H1 (cell line): ENCODE measurements around the gene ZFP3. TPM values are rescaled to one million over a fixed set of nuclear protein-coding genes. Genes with fewer than 3 reads are reported as not detected.
"Not testable (repeated sequence)": the region's sequence is repeated elsewhere in the genome, so short reads cannot be mapped to it uniquely, and the experiment has no call there.

ENCODE experiments used
- CTCF ChIA-PET: fragments of 300-600 bp; sonication (Branson Sonifier 250); formaldehyde crosslinking; loops from one replicate; lab custom pipeline; 2021; ENCODE audit not compliant: partially characterized antibody; lab: Charles Lee
- POLR2A ChIA-PET: fragments of 300-600 bp; sonication (Branson Sonifier 250); formaldehyde crosslinking; loops from one replicate; lab custom pipeline; 2021; ENCODE audit warnings: inconsistent platforms; ENCODE audit not compliant: partially characterized antibody; lab: Charles Lee
- DNase-seq, 2 experiments: peaks; one replicate each; pipeline versions ENCODE4 v3.0.0 to v3.0.0-alpha.2; 2010 to 2022; ENCODE audit warnings: low spot score in 2 of 2, low read depth in 1 of 2, mixed read lengths in 1 of 2
- FAIRE-seq: peaks from 2 replicates; lab custom pipeline; 2011; peaks lifted over from hg19 to GRCh38; lab: Jason Lieb, UNC
- H2AFZ ChIP-seq: 2 replicates; pipeline ENCODE4 v1.8.1; 2012; ENCODE audit warnings: low read length, inconsistent platforms
- H2AK5ac ChIP-seq: 2 replicates; pipeline ENCODE4 v1.6.1; 2013; ENCODE audit warnings: low read depth, low read length
- H2BK120ac ChIP-seq: replicated peaks from 2 replicates; pipeline ENCODE3; 2013; ENCODE audit warnings: low read depth, low read length, inconsistent platforms
- H2BK12ac ChIP-seq: 2 replicates; pipeline ENCODE4 v1.6.1; 2013; ENCODE audit warnings: low read depth, low read length
- H2BK15ac ChIP-seq: 2 replicates; pipeline ENCODE4 v1.6.1; 2013; ENCODE audit warnings: low read length
- H2BK20ac ChIP-seq: 2 replicates; pipeline ENCODE4 v1.6.1; 2013; ENCODE audit warnings: low read length
- H2BK5ac ChIP-seq: 2 replicates; pipeline ENCODE4 v1.6.1; 2013; ENCODE audit warnings: low read depth, low read length
- H3K14ac ChIP-seq: 2 replicates; pipeline ENCODE4 v1.6.1; 2013; ENCODE audit warnings: inconsistent platforms; ENCODE audit not compliant: insufficient read length
- H3K18ac ChIP-seq: 2 replicates; pipeline ENCODE4 v1.6.1; 2013; ENCODE audit warnings: low read length; ENCODE audit errors: extremely low read depth
- H3K23ac ChIP-seq: 2 replicates; pipeline ENCODE4 v1.6.1; 2013; ENCODE audit warnings: inconsistent platforms; ENCODE audit not compliant: insufficient read length
- H3K23me2 ChIP-seq: 2 replicates; pipeline ENCODE4 v1.6.1; 2013; ENCODE audit warnings: low read depth, low read length
- H3K27ac ChIP-seq: 2 replicates; pipeline ENCODE4 v1.6.1; 2011; ENCODE audit warnings: low read depth, low read length, inconsistent platforms
- H3K27me3 ChIP-seq, 4 experiments: replicated peaks in 1 of 4; 1 replicate in 1 of 4; 2 replicates in 3 of 4; pipeline versions ENCODE4 v1.6.1 to v1.8.1; 2011 to 2013; ENCODE audit warnings: low read length in 3 of 4, mild to moderate bottlenecking in 3 of 4, inconsistent platforms in 2 of 4, mixed read lengths in 2 of 4, moderate library complexity in 1 of 4; ENCODE audit not compliant: control insufficient read depth in 3 of 4, insufficient read depth in 3 of 4; ENCODE audit errors: extremely low read depth in 1 of 4
- H3K36me3 ChIP-seq, 4 experiments: 2 replicates each; pipeline versions ENCODE4 v1.6.1 to v1.8.1; 2011 to 2013; ENCODE audit warnings: mild to moderate bottlenecking in 4 of 4, low read length in 3 of 4, moderate library complexity in 2 of 4, control low read depth in 1 of 4, inconsistent platforms in 1 of 4; ENCODE audit not compliant: insufficient read depth in 4 of 4, control insufficient read depth in 2 of 4
- H3K4ac ChIP-seq: replicated peaks from 2 replicates; pipeline ENCODE3; 2013; ENCODE audit warnings: low read length, low read depth, mixed read lengths, inconsistent platforms; ENCODE audit not compliant: insufficient read length
- H3K4me1 ChIP-seq, 4 experiments: replicated peaks in 1 of 4; 1 replicate in 1 of 4; 2 replicates in 3 of 4; pipeline versions ENCODE4 v1.6.1 to v1.8.1; 2011 to 2013; ENCODE audit warnings: low read length in 3 of 4, inconsistent platforms in 2 of 4, mixed read lengths in 1 of 4; ENCODE audit not compliant: insufficient read depth in 4 of 4, control insufficient read depth in 3 of 4
- H3K4me2 ChIP-seq, 2 experiments: 2 replicates each; pipeline versions ENCODE4 v1.6.1 to v1.8.1; 2011 to 2013; ENCODE audit warnings: low read depth in 2 of 2, low read length in 2 of 2, control low read depth in 1 of 2, inconsistent platforms in 1 of 2, mild to moderate bottlenecking in 1 of 2; ENCODE audit not compliant: insufficient read depth in 1 of 2
- H3K4me3 ChIP-seq, 4 experiments: fragments of 200-600, 300-600 bp in 1 of 4; sonication (generic), shearing (Covaris generic), sonication (Bioruptor Twin) in 1 of 4; 2 replicates each; pipeline versions ENCODE4 v1.5.1 to v1.8.1; 2011 to 2016; ENCODE audit warnings: low read length in 4 of 4, low read depth in 3 of 4, control low read depth in 2 of 4, inconsistent platforms in 2 of 4, mild to moderate bottlenecking in 2 of 4, mixed read lengths in 1 of 4, moderate library complexity in 1 of 4; ENCODE audit not compliant: insufficient read depth in 2 of 4; ENCODE audit errors: extremely low read depth in 1 of 4
- H3K56ac ChIP-seq: replicated peaks from 2 replicates; pipeline ENCODE3; 2013; ENCODE audit warnings: low read depth, mild to moderate bottlenecking, mixed read lengths, low read length, inconsistent platforms; ENCODE audit not compliant: insufficient read length
- H3K79me1 ChIP-seq: 2 replicates; pipeline ENCODE4 v1.6.1; 2013; ENCODE audit warnings: low read depth, low read length, control low read depth
- H3K79me2 ChIP-seq, 2 experiments: 2 replicates each; pipeline versions ENCODE4 v1.6.1 to v1.8.1; 2012 to 2013; ENCODE audit warnings: low read length in 2 of 2, mild to moderate bottlenecking in 2 of 2, inconsistent platforms in 1 of 2; ENCODE audit not compliant: insufficient read depth in 2 of 2, control insufficient read depth in 1 of 2
- H3K9ac ChIP-seq, 4 experiments: replicated peaks in 1 of 4; 1 replicate in 1 of 4; 2 replicates in 3 of 4; pipeline versions ENCODE4 v1.6.1 to v1.8.1; 2011 to 2013; ENCODE audit warnings: low read depth in 3 of 4, low read length in 3 of 4, control low read depth in 2 of 4, mild to moderate bottlenecking in 2 of 4, moderate library complexity in 2 of 4, inconsistent platforms in 1 of 4; ENCODE audit errors: extremely low read depth in 1 of 4
- H3K9me3 ChIP-seq, 2 experiments: 2 replicates each; pipeline versions ENCODE4 v1.6.1 to v1.8.1; 2012 to 2013; ENCODE audit warnings: mild to moderate bottlenecking in 2 of 2, moderate library complexity in 2 of 2, control low read depth in 1 of 2, inconsistent platforms in 1 of 2, low read depth in 1 of 2, low read length in 1 of 2, mixed read lengths in 1 of 2; ENCODE audit not compliant: insufficient read depth in 2 of 2
- H4K20me1 ChIP-seq, 2 experiments: replicated peaks in 1 of 2; 2 replicates each; pipeline versions ENCODE3 to v1.8.1; 2011 to 2013; ENCODE audit warnings: inconsistent platforms in 2 of 2, low read length in 2 of 2, mild to moderate bottlenecking in 1 of 2; ENCODE audit not compliant: insufficient read depth in 2 of 2, control insufficient read depth in 1 of 2
- H4K5ac ChIP-seq: 2 replicates; pipeline ENCODE4 v1.6.1; 2013; ENCODE audit warnings: low read length, low read depth, mixed read lengths, inconsistent platforms; ENCODE audit not compliant: insufficient read length
- H4K8ac ChIP-seq: 2 replicates; pipeline ENCODE4 v1.8.0; 2013; ENCODE audit warnings: mild to moderate bottlenecking, moderate library complexity, low read length, inconsistent platforms; ENCODE audit not compliant: insufficient read depth; ENCODE audit errors: extremely low read depth
- H4K91ac ChIP-seq: replicated peaks from 2 replicates; pipeline ENCODE3; 2013; ENCODE audit warnings: low read length, mixed read lengths, inconsistent platforms; ENCODE audit not compliant: insufficient read length
- WGBS, 2 experiments: shearing (Covaris generic) in 1 of 2; methylation state at CpG; one replicate each; pipeline versions ENCODE4 v1.1.6 to v1.1.7; 2013 to 2015; ENCODE audit warnings: low lambda C conversion rate in 2 of 2, mixed read lengths in 2 of 2, inconsistent platforms in 1 of 2, low coverage in 1 of 2, missing lambda C conversion rate in 1 of 2; ENCODE audit not compliant: insufficient replicate concordance in 2 of 2, insufficient coverage in 1 of 2, insufficient read length in 1 of 2; ENCODE audit errors: extremely low coverage in 1 of 2, missing lambda C conversion rate in 1 of 2; 5-methylcytosine and 5-hydroxymethylcytosine counted together
- polyA plus RNA-seq, 7 experiments: library from polyadenylated mRNA; depleted of rRNA in 3 of 7; stranded (reverse) in 5 of 7; unstranded in 2 of 7; fragments of >200 nt in 5 of 7; fragments of 200-250 nt in 2 of 7; gene quantifications; 1 replicate in 5 of 7; 2 replicates in 1 of 7; 4 replicates in 1 of 7; pipeline versions ENCODE4 v1.2.1 to v1.2.3, GENCODE V29; 2011 to 2013; ENCODE audit warnings: missing spikeins in 2 of 7, mixed read lengths in 2 of 7
- small RNA-seq: library from polyadenylated mRNA; stranded (forward); fragments of <200 nt; extraction: miRNeasy Mini kit (QIAGEN cat#:217004); gene quantifications from one replicate; pipeline ENCODE3, GENCODE V24; 2013; ENCODE audit not compliant: insufficient read depth
- total RNA-seq: library from RNA; stranded (reverse); fragmentation: NEBNext Ultra II Directional; extraction: Animal tissue kit (Norgen Biotek cat#: 25700); gene quantifications from 2 replicates; pipeline ENCODE4 v1.2.1, GENCODE V29; 2021

The ZFP3 gene
- total and polyA plus RNA-seq, 2 of the 8 experiments (the other 6 are each of a cell fraction or from before 2014, with no cell fraction given) = 0.15 to 0.44 TPM

- H3K36me3 ChIP-seq, H3K23me2 ChIP-seq, H3K4me2 ChIP-seq, DNase-seq, H3K79me2 ChIP-seq, H3K79me1 ChIP-seq, H3K9me3 ChIP-seq, H2BK20ac ChIP-seq, H3K23ac ChIP-seq, H2BK5ac ChIP-seq, H4K91ac ChIP-seq, H3K14ac ChIP-seq, H3K27me3 ChIP-seq, H2AK5ac ChIP-seq, H4K20me1 ChIP-seq, H4K8ac ChIP-seq, H3K56ac ChIP-seq, H2AFZ ChIP-seq, H3K18ac ChIP-seq, H3K4me3 ChIP-seq, H3K4me1 ChIP-seq, FAIRE-seq, H4K5ac ChIP-seq, H3K9ac ChIP-seq, H3K4ac ChIP-seq, H2BK15ac ChIP-seq, POLR2A ChIA-PET, H2BK12ac ChIP-seq, H3K27ac ChIP-seq, CTCF ChIA-PET, H2BK120ac ChIP-seq: not testable (repeated sequence)
- 57% methylated on average over 3 of the region's 18 CpGs; no CpG with 5 or more reads in 1 of the 2 experiments for WGBS, 2 experiments
Measured at GRCh38 chr17:5142877-5143276, 64.6 kb downstream of the ZFP3 start.

Small RNA genes within 50 kb of the gene (small RNA-seq; reads per million reads assigned to genes)
- gene AC012146.4 = not detected

Other genes with a start within 250 kb of the ZFP3 start
- 74.4 and 77.7 TPM in 2 replicates for gene MINK1, start 245.1 kb upstream of the ZFP3 start, total RNA-seq
- 26.9 and 44.8 TPM in 2 replicates for gene MINK1, start 245.1 kb upstream of the ZFP3 start, polyA plus RNA-seq (2011; rRNA removed)
- 0.38 and 0.39 TPM in 2 replicates for gene C17orf107, start 178.9 kb upstream of the ZFP3 start, total RNA-seq
- gene C17orf107, start 178.9 kb upstream of the ZFP3 start, polyA plus RNA-seq (2011; rRNA removed) = 0.45 and 0.67 TPM in 2 replicates
- 0.15 and 0.40 TPM in 2 replicates for gene CHRNE, start 175.4 kb upstream of the ZFP3 start, total RNA-seq
- 0.33 and 0.63 TPM in 2 replicates for gene CHRNE, start 175.4 kb upstream of the ZFP3 start, polyA plus RNA-seq (2011; rRNA removed)
- not detected in 2 replicates for gene GP1BA, start 146.2 kb upstream of the ZFP3 start, total RNA-seq
- gene GP1BA, start 146.2 kb upstream of the ZFP3 start, polyA plus RNA-seq (2011; rRNA removed) = not detected in 2 replicates
- 55.9 and 65.2 TPM in 2 replicates for gene SLC25A11, start 138.4 kb upstream of the ZFP3 start, total RNA-seq
- gene SLC25A11, start 138.4 kb upstream of the ZFP3 start, polyA plus RNA-seq (2011; rRNA removed) = 97.0 and 136 TPM in 2 replicates
- gene RNF167, start 138.2 kb upstream of the ZFP3 start, total RNA-seq = 140 and 147 TPM in 2 replicates
- gene RNF167, start 138.2 kb upstream of the ZFP3 start, polyA plus RNA-seq (2011; rRNA removed) = 281 and 284 TPM in 2 replicates
- gene PFN1, start 129.9 kb upstream of the ZFP3 start, total RNA-seq = 1,355 and 1,387 TPM in 2 replicates
- gene PFN1, start 129.9 kb upstream of the ZFP3 start, polyA plus RNA-seq (2011; rRNA removed) = 1,949 and 2,147 TPM in 2 replicates
- 24.1 and 25.7 TPM in 2 replicates for gene ENO3, start 127.3 kb upstream of the ZFP3 start, total RNA-seq
- 25.0 and 36.4 TPM in 2 replicates for gene ENO3, start 127.3 kb upstream of the ZFP3 start, polyA plus RNA-seq (2011; rRNA removed)
- 81.9 and 83.6 TPM in 2 replicates for gene SPAG7, start 110.7 kb upstream of the ZFP3 start, total RNA-seq
- gene SPAG7, start 110.7 kb upstream of the ZFP3 start, polyA plus RNA-seq (2011; rRNA removed) = 74.2 and 82.1 TPM in 2 replicates
- gene CAMTA2, start 90.8 kb upstream of the ZFP3 start, total RNA-seq = 11.4 and 12.0 TPM in 2 replicates
- 5.5 and 13.7 TPM in 2 replicates for gene CAMTA2, start 90.8 kb upstream of the ZFP3 start, polyA plus RNA-seq (2011; rRNA removed)
- 1.1 and 1.4 TPM in 2 replicates for gene INCA1, start 80.9 kb upstream of the ZFP3 start, total RNA-seq
- gene INCA1, start 80.9 kb upstream of the ZFP3 start, polyA plus RNA-seq (2011; rRNA removed) = 0.80 and 0.89 TPM in 2 replicates
- 114 and 118 TPM in 2 replicates for gene KIF1C, start 80.5 kb upstream of the ZFP3 start, total RNA-seq
- gene KIF1C, start 80.5 kb upstream of the ZFP3 start, polyA plus RNA-seq (2011; rRNA removed) = 14.3 and 28.7 TPM in 2 replicates
- gene SLC52A1, start 43.0 kb upstream of the ZFP3 start, total RNA-seq = 0.61 and 0.63 TPM in 2 replicates
- gene SLC52A1, start 43.0 kb upstream of the ZFP3 start, polyA plus RNA-seq (2011; rRNA removed) = 0.67 and 1.2 TPM in 2 replicates
- gene ZNF232, start 33.4 kb downstream of the ZFP3 start, total RNA-seq = 39.8 and 41.0 TPM in 2 replicates
- 9.2 and 11.1 TPM in 2 replicates for gene ZNF232, start 33.4 kb downstream of the ZFP3 start, polyA plus RNA-seq (2011; rRNA removed)
- gene USP6, start 37.6 kb downstream of the ZFP3 start, total RNA-seq = 0.25 and 0.32 TPM in 2 replicates
- 0.05 and 0.08 TPM in 2 replicates for gene USP6, start 37.6 kb downstream of the ZFP3 start, polyA plus RNA-seq (2011; rRNA removed)
- 14.3 and 15.5 TPM in 2 replicates for gene ZNF594, start 113.4 kb downstream of the ZFP3 start, total RNA-seq
- gene ZNF594, start 113.4 kb downstream of the ZFP3 start, polyA plus RNA-seq (2011; rRNA removed) = 3.6 and 4.2 TPM in 2 replicates
- not detected in 2 replicates for gene SCIMP, start 156.4 kb downstream of the ZFP3 start, total RNA-seq
- gene SCIMP, start 156.4 kb downstream of the ZFP3 start, polyA plus RNA-seq (2011; rRNA removed) = not detected in 2 replicates
- gene RABEP1, start 203.8 kb downstream of the ZFP3 start, total RNA-seq = 50.7 and 52.3 TPM in 2 replicates
- 4.5 and 8.5 TPM in 2 replicates for gene RABEP1, start 203.8 kb downstream of the ZFP3 start, polyA plus RNA-seq (2011; rRNA removed)